HG02840 (cell line): ENCODE data around the gene SEMA5A.

Experiments used
- ATAC-seq: cut with Tn5 transposase; IDR thresholded peaks from one replicate; pipeline ENCODE4 v1.9.1; 2021; ENCODE audit warnings: mild to moderate bottlenecking, moderate library complexity, moderate number of reproducible peaks; ENCODE audit not compliant: unreplicated experiment, low FRiP score

Gene SEMA5A

DNA sequence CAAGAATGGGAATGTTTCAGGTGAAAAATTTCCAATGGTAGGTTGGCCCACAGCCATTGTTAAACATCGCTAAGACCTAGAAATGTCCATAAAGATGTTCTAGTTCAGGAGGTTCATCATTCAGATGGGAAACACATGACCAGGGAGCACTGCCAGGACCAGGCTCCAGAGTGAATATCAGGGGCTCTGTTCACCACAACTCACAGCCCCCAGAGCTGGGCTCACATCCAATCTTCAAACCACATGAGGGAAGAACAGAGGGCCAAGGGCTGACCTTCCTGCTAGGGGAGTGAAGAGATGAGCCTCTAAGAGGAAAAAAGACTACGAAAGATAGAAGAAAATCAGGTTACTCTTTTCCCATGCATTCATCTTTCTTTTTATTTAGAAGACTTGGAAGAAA lies 205.8 kb downstream of the SEMA5A start:
- no peak for ATAC-seq

DNA sequence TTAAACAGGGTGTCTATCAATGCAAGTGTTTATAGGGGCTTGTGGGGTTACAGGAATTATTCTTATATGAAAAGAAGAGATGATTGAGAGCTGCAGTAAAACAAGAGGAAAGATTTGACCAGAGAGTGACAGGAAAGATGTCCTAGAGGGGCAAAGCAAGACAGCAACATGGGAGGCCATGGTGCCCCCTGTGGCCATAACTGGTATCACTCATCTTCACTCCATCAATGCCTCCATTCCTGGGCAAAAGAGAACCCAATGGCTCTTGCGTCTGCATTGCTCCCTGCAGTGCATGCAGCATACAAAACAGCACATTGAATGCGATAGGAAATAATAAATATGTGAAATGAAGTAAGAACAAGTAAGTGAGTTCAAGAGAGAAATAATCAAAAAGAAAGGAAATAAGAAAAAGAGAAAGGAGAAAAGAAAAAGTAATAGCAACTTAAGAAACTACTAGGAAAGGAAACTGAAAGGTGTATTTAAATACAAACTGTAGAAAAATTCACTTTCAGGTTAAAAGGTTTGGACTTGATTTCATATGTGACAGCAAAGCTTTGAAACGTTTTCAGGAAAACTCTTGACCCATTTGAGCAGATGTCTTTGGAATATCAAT lies 206.6 kb downstream of the SEMA5A start:
- ATAC-seq, result no peak

DNA sequence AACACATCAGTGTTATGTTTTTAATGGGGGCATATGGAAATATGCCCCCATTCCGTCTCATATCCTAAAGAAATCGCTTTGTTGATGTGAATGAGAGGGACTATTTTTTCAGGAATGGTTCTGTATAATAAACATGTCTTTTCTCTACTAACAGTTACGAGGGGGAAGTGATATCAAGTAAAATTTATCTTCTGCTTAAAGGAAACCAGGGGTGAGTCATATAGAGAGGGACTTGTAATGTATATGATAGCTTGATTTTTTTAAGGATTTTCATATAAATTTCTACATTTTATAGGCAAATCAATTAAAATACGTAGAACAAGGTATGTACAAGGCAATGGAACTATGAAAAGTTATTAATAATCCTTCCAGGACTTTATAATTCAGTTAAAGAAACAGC lies 207.1 kb downstream of the SEMA5A start:
- no peak for ATAC-seq

DNA sequence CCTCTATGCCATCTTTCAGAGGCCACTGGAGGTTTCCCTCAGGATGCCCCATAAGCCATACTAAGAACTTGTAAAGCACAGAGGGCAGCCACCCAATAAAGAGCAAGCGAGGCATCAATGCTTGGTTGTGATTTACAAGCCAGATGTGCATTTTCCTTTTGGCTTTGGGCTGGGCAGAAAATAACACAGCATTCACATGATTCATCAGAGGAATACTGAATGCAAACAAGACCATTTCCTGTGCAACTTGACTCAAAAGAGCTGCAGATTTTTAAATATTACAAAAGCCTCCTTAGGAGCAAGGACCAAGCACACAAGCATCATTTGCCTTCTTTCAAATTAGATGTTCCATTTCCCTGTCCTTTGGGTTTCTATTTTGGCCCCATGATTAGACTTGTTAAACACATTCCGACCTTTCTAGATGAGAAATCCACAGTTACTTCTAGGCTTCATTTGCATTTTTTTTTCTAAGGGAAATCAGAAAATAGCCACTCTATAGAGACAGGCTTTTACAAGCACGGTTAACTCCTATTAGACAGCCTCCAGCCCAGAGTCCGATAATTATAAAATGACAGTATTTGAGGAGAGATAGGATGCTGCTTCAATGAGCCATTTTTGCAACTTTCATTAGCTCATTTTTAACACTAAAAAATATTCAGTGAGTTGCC lies 207.8 kb downstream of the SEMA5A start:
- no peak for ATAC-seq

DNA sequence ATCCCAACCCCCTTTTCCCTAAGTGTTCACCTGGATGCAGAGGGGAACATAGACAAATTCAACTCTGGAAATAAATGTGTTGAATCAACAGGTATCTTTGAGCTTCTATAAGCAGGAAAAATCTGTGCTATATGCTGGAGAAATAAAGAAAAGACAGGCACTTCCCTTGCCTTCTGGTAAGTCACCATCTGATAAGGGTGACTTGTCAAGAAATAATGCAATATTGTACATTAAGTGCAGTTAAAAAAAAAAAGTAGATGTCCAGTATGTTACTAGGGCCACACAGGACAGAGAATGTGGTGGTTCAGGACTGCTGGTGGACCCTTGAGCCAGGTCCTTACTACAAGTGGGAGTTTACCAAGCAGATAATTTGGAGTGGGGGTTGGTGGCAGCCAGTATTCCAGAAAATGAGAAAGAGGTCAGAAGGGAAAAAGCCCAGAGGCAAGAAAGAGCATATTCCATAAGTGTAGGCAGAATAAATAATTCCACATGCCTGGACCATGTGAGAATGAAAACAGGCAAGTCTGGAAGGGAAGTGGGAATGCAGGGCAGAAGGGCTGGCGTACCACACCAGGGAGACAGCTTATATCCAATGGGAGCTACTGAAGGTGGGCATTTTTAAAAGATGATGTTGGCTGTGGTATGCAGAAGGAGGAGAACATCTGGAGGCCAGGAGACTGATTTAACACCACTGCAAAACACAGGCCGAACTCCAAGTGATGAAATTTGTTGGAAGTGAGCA lies 209.9 kb downstream of the SEMA5A start:
- no peak for ATAC-seq

DNA sequence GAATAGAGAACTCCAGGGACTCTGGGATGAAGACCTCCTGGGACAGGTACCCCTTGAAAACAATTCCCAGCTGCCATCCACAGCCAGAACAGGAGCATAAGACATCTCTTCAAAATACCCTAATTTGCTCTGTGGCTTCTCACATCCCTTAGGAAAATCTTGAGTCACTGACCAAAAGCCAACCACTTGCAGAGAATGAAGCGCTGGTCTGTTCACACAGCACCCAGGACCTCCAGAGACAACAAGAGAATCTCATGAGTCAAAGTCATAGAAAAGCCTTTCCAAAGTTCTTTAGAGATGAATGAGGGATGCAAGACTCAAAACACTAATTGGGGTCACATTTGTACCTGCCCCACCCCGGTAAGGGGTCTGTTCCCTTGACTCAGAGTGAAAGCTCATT lies 210.6 kb downstream of the SEMA5A start:
- no peak for ATAC-seq

DNA sequence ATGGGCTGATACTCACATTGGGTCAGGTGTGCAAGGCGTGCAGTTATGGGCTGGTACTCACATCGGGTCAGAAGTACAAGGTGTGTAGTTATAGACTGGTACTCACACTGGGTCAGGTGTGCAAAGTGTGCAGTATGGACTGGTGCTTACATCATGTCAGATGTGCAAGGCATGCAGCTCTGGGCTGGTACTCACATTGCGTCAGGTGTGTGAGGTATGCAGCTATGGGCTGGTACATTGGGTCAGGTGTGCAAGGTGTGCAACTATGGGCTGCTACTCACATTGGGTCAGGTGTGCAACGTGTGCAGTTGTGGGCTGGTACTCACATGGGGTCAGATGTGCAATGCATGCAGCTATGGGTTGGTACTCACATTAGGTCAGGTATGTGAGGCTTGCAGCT lies 213.8 kb downstream of the SEMA5A start:
- ATAC-seq, result no peak

DNA sequence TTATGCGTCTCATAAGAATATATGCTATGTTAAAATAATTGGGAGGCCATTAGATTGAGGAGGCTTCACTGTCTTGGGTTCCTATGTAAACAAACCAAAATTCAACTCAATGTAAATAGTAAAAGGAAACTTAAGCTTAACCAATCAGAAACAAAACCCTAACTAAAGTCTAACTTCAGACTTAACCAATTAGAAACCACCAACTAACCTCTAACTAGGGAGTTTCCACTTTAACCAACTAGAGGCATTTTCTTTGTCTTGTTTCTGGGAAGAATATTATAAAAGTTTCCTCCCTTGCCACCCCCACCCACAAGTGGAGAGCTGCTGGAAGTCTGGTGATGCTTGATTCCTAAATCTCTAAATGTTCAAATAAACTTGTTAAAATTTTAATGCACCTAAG lies 214.5 kb downstream of the SEMA5A start:
- no peak for ATAC-seq

DNA sequence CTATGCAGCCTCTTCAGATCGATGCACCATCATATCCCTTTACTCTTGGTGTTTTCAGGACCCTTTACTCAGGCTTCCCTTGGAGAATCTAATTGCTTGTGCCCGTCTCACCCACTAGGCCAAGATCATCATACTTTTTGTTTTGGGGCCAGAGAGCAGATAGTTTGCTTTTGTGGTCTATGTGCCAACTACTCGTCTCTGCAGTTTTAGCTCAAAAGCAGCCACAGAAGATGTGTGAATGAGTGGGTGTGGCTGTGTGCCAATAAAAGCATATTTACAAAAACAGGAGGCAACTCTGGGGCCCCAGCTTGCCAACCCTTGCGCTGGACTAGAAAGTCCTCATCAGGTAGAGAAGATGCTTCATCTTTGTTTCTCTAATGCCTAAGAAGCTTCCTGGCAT lies 216.8 kb downstream of the SEMA5A start:
- no peak for ATAC-seq

DNA sequence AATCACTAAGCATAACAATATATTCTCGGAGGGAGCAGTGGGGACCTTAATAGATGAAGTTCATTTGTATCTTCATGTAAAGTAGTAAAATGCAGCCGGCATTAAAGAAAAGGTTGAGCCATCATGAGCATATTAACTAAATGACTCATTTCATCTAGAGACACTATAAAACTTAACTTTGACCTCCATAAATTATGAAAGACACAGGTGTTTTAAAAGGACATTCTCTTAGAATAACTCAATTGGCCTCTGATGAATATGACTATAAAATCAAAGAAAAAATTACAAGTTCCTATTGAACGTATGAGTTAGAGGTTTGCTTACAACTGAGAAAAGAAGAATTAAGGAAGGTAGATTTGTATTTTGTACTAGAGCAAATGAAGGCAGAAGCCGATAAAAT lies 220.3 kb downstream of the SEMA5A start:
- ATAC-seq, result no peak

DNA sequence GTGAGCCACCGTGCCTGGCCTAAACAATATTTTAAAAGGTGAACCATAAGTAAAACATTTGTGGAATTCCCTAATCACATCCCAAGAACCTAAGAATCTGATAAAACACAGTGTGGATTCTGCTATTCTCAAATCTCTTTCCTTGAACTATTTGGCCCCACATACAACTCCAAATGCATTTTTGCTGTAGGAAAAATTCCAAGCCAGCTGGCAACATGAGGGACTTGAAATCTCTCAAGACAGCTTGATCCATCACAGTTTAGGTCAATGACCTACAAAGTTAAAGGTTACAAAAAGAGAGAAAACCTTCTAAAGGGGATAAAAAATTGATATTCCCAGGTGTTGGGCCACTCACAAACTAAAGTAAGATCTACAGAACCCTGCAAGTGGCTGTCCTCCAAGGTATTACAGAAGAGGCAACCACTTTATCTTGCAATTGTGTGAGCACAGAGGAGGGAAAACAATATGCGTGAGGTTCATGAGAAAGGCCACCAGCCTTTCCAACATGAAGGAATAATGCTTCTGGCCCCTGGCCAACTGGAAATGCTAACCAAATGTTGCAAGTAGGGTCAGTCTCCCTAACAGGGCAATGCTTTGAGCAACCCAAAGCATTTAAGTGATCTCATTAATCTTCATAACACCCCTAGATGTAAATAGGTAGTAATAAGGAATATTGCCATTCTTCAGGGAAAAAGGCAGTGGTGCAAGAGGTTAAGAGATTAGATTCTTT lies 221.4 kb downstream of the SEMA5A start:
- no peak for ATAC-seq

DNA sequence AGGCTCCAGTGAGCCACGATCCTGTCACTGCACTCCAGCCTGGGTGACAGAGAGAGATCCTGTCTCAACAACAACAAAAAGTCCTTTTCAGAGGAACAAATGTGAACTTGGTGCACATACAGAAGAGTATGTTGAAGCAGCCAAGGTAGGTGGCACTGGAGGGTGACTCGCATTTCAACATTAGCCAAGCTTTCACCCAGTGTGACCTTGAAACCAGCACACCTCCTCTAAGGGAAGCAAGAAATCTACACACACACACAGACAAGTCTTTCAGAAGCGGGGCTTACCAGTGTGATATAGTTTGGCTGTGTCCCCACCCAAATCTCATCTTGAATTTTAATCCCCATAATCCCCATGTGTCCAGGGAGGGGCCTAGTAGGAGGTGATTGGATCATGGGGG lies 225.2 kb downstream of the SEMA5A start:
- no peak for ATAC-seq

DNA sequence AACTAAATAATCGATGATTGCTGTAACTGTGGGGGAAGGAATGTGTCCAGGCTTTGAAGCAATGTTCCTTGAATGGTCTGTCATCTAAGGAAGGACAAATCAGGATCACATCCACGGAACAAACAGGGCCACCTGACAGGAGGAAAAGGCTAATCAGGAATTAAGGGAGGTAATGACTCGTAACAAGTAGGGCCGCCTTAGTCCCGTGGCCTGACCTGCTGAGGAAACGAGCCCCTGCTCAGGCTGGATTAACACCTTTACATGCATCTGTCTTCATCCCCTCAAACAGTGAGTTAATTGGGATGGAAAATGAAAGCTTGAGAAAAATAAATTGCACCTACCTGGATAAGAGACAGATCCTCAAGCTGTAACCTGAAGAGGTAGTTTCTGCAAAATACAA lies 227.8 kb downstream of the SEMA5A start:
- ATAC-seq, result no peak

DNA sequence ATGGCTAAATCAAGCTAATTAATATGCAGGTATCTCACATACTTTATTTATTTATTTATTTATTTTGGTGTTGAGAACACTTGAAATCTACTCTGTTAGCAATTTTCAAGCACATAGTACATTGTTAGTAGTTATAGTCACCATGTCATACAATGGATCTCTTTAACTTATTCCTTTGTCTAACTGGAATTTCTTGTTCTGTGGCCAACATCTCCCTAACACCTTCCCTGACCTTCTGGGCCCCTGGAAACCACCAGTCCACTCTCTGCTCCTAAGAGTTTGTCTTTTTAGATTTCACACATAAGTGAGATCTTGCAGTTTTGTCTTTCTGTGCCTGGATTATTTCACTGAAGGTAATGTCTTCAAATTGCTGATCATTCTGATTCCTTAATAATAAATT lies 229.1 kb downstream of the SEMA5A start:
- ATAC-seq, result no peak

DNA sequence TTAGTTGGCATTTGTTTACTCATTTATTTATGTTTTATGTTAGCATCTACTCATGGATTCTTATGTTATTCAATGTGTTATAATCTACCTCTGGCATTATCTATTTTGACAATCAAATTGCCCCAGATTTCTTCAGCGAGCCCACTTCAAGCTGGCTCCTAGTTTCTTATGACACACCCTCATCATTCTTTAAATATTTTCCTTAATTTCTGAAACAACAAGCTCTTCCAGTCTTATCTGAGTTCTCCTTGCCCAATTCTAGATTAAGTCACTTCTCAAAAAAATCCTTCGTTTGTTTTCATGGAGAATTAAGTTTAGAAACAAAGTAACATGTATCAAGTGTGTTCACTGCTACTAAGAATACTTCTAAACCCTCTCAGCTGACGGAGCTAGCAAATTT lies 229.8 kb downstream of the SEMA5A start:
- no peak for ATAC-seq

DNA sequence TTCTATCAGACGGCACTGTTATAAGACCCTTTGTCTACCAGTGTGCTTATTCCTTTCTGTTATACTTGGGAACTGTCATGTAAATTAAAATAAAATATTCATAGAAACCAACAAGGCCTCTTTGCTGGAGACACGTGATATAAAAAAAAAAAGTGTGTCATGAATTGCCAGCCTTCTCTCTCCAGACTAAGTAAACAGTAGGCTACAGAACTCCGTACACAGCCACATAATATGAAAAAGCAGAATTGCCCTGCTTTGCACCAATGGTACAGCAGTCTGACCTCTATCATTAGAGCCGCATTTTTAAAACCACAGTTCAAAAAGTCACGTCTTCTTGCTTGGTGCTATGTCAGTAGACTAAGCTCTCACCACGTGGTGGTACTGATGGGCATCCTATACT lies 231.3 kb downstream of the SEMA5A start:
- ATAC-seq, result no peak

DNA sequence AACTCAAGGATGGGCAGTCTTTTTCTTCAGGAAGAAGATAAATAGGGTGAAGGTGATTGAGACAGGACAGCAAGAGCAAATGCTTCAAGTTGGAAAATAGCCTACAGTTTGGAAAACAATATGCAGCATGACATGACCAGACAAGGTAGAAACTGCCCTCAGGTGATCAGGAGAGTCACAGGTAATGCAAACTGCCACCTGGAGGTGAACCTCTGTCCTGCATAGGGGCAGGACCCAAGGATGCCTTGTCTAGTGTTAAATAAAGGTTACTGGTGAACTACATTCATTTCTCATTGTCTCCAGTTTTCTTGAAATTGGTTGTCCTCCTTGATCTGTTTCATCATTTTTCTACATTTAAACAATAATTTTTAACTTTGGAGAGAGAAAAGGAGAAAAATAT lies 232.1 kb downstream of the SEMA5A start:
- ATAC-seq, result no peak

DNA sequence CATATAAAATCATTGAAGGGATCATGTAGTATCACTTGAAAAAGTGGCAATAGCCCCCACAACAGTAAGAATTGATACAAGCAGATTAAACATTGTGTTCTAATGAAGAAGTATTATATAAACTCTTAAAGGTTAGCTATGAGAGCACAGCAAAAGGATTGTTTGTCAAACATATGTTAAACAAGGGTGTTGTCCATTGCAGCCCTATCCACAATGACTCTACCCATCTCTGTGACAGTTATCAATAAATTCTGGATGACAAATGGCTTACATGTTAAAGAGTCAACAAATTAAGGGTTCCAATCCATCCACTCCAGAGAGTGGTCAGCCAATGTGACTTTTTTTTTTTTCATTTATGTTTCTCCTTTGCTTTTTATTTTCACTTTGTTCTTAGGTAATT lies 238.7 kb downstream of the SEMA5A start:
- ATAC-seq, result no peak

DNA sequence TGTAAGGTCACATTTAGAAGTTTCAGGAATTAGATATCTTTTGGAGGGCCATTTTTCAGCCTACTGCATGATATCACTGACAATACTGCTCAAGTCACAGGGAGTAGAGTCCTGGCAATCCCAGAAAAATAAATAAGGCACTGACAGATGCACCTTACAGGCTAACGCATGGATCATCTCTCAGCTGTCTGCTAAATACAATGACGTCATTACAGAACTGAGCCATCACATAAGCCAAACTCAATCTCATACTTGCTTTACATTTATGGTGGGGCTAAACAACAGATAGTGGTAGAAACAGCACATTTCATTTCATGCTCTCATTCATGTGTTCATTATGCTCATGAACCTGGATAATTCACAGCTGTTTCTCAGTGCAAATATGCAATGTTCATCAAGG lies 243.7 kb downstream of the SEMA5A start:
- ATAC-seq, result no peak

DNA sequence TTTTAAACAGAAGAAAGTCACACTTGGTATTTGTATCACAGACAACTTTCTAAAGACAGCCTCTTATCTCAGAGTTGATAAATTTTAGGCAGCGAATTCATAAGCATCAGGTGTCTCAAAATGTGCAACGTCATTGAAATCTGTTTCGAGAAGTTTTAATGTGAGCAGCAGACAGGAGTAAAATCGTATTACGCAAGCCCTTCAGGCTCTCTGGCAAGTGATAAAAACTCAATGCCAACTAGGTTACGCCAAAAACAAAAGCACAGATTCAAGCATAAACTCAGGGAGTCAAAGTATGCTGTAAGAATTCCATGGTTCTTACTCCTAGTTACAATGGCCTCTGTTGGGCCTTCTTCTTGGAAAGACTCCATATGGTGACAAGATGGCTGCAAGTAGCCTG lies 244.7 kb downstream of the SEMA5A start:
- no peak for ATAC-seq

DNA sequence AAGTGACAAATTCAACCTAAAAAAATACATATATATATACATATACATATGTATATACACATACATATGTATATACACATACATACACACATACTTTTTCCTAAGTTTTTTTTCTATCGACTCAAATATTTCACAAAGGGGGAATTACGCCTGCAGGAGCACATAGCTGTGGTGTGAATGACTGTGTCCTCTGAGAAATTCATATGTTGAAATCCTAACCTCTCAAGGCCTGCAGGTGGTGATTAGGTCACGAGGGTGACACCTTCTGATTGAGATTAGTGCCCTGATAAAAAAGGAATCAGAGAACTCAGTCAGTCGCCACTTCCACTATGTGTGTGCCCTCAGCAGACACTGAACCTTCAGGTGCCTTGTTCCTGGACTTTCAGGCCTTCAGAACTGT lies 248.7 kb downstream of the SEMA5A start:
- no peak for ATAC-seq
